GM18526 (cell line): ENCODE results near the gene EVPL.

Experiments used
- POLR2A ChIP-seq: IDR thresholded peaks from 3 replicates; pipeline ENCODE4 v1.6.1; 2011; ENCODE audit not compliant: insufficient read length; ENCODE audit errors: extremely low read depth

EVPL gene

GRCh38 chr17:75970626-75971025, 56.5 kb downstream of the EVPL start:
- no peak for TF ChIP-seq POLR2A

GRCh38 chr17:75970011-75970523, 57.0 kb downstream of the EVPL start:
- TF ChIP-seq POLR2A = no peak

- TF ChIP-seq POLR2A = no peak
These were observed 61.6 kb downstream of the EVPL start for GRCh38 chr17:75965468-75965867.

GRCh38 chr17:75959839-75960511, 67.1 kb downstream of the EVPL start:
- TF ChIP-seq POLR2A = no peak

GRCh38 chr17:75959051-75959838, 67.9 kb downstream of the EVPL start:
- TF ChIP-seq POLR2A = no peak
